ENCODE measurements around the gene IL10RA. TPM values are rescaled to one million over a fixed set of nuclear protein-coding genes. Genes with fewer than 3 reads are reported as not detected.

The IL10RA gene
- total RNA-seq, result not detected in 2 replicates

GRCh38 chr11:117985953-117986887 is at the start of gene IL10RA:
Gene IL10RA, plus strand, starts transcription at chr11:117986394. Its CDS starts 74 bp downstream, at chr11:117986468.

Other genes with a start within 250 kb of the IL10RA start
- gene DSCAML1, start 189.2 kb upstream of the IL10RA start, total RNA-seq, result not detected in 2 replicates
- gene FXYD2, start 161.7 kb upstream of the IL10RA start, total RNA-seq, result 0.34 TPM in 1 of 2 replicates, not detected in the other
- 3.1 and 3.7 TPM in 2 replicates for gene FXYD6, start 109.7 kb upstream of the IL10RA start, total RNA-seq
- gene TMPRSS13, start 57.0 kb upstream of the IL10RA start, total RNA-seq, result not detected in 2 replicates
- not detected in 2 replicates for gene TMPRSS4, start 90.7 kb downstream of the IL10RA start, total RNA-seq
- not detected in 2 replicates for gene SMIM35, start 100.6 kb downstream of the IL10RA start, total RNA-seq
- 0.19 and 0.44 TPM in 2 replicates for gene SCN4B, start 166.4 kb downstream of the IL10RA start, total RNA-seq
- not detected in 2 replicates for gene SCN2B, start 190.2 kb downstream of the IL10RA start, total RNA-seq
- gene JAML, start 238.6 kb downstream of the IL10RA start, total RNA-seq, result not detected in 2 replicates

Data from cardiac ventricle fibroblast (primary cell).